Neuronal stem cell (in vitro differentiated cells): ENCODE data around the gene PNPLA7.
"Not testable (repeated sequence)": the region's sequence is repeated elsewhere in the genome, so short reads cannot be mapped to it uniquely, and the experiment has no call there.

Source experiments
- DNase-seq: peaks from one replicate; pipeline ENCODE4 v3.0.0-alpha.2; 2013; ENCODE audit warnings: low spot score
- H2AFZ ChIP-seq: one replicate; pipeline ENCODE4 v1.6.1; 2013; ENCODE audit warnings: mild to moderate bottlenecking, low read length, inconsistent platforms
- H2AK5ac ChIP-seq: 2 replicates; pipeline ENCODE4 v1.6.1; 2013; ENCODE audit warnings: low read depth, mild to moderate bottlenecking, inconsistent platforms, low read length, moderate library complexity, mixed read lengths
- H2BK120ac ChIP-seq: 2 replicates; pipeline ENCODE4 v1.6.1; 2013; ENCODE audit warnings: low read depth, mild to moderate bottlenecking, inconsistent platforms, low read length, moderate library complexity, mixed read lengths
- H2BK12ac ChIP-seq: one replicate; pipeline ENCODE4 v1.6.1; 2013; ENCODE audit warnings: low read length, inconsistent platforms
- H2BK15ac ChIP-seq: 2 replicates; pipeline ENCODE4 v1.6.1; 2013; ENCODE audit warnings: mild to moderate bottlenecking, low read length, inconsistent platforms, mixed read lengths
- H2BK5ac ChIP-seq: one replicate; pipeline ENCODE4 v1.6.1; 2013; ENCODE audit warnings: inconsistent platforms, mild to moderate bottlenecking, low read length, moderate library complexity
- H3K14ac ChIP-seq: one replicate; pipeline ENCODE4 v1.6.1; 2013; ENCODE audit warnings: low read length, inconsistent platforms
- H3K18ac ChIP-seq: 2 replicates; pipeline ENCODE4 v1.6.1; 2013; ENCODE audit warnings: low read length, inconsistent platforms
- H3K23ac ChIP-seq: 2 replicates; pipeline ENCODE4 v1.6.1; 2013; ENCODE audit warnings: low read depth, mild to moderate bottlenecking, mixed read lengths, low read length, inconsistent platforms; ENCODE audit not compliant: poor library complexity
- H3K27ac ChIP-seq: replicated peaks from 3 replicates; pipeline ENCODE4 v1.5.1; 2013; ENCODE audit warnings: low read length, inconsistent platforms
- H3K27me3 ChIP-seq, 3 experiments: 2 replicates each; pipeline ENCODE4 v1.6.1; 2013; ENCODE audit warnings: low read length in 3 of 3, mild to moderate bottlenecking in 2 of 3, inconsistent platforms in 1 of 3, low read depth in 1 of 3, mixed read lengths in 1 of 3, moderate library complexity in 1 of 3; ENCODE audit not compliant: control insufficient read depth in 3 of 3, insufficient read depth in 3 of 3
- H3K36me3 ChIP-seq, 2 donors: replicated peaks in 1 of 2; 2 replicates each; pipeline ENCODE4 v1.6.1; 2013; ENCODE audit warnings: low read length in 2 of 2; ENCODE audit not compliant: control insufficient read depth in 2 of 2, insufficient read depth in 2 of 2
- H3K4ac ChIP-seq: 2 replicates; pipeline ENCODE4 v1.6.1; 2013; ENCODE audit warnings: inconsistent platforms, mild to moderate bottlenecking, low read length, moderate library complexity
- H3K4me1 ChIP-seq, 2 donors: 1 replicate in 1 of 2; 2 replicates in 1 of 2; pipeline ENCODE4 v1.6.1; 2013; ENCODE audit warnings: low read length in 2 of 2, low read depth in 1 of 2; ENCODE audit not compliant: control insufficient read depth in 2 of 2, insufficient read depth in 1 of 2
- H3K4me2 ChIP-seq: one replicate; pipeline ENCODE4 v1.6.1; 2013; ENCODE audit warnings: mild to moderate bottlenecking, low read length, inconsistent platforms; ENCODE audit not compliant: insufficient read depth, poor library complexity, severe bottlenecking
- H3K4me3 ChIP-seq, 2 donors: 2 replicates each; pipeline ENCODE4 v1.5.1; 2013; ENCODE audit warnings: low read length in 2 of 2, mild to moderate bottlenecking in 2 of 2, inconsistent platforms in 1 of 2, moderate library complexity in 1 of 2
- H3K79me1 ChIP-seq: one replicate; pipeline ENCODE4 v1.6.1; 2013; ENCODE audit warnings: low read depth, mild to moderate bottlenecking, inconsistent platforms, low read length, moderate library complexity
- H3K9ac ChIP-seq: one replicate; pipeline ENCODE4 v1.6.1; 2013; ENCODE audit warnings: mild to moderate bottlenecking, low read depth, low read length, inconsistent platforms; ENCODE audit not compliant: poor library complexity
- H3K9me3 ChIP-seq, 2 donors: replicated peaks in 1 of 2; 2 replicates each; pipeline versions ENCODE3 to v1.6.1; 2013; ENCODE audit warnings: low read length in 2 of 2, mild to moderate bottlenecking in 2 of 2, inconsistent platforms in 1 of 2, low read depth in 1 of 2, mixed read lengths in 1 of 2, moderate library complexity in 1 of 2; ENCODE audit not compliant: control insufficient read depth in 2 of 2, insufficient read depth in 1 of 2
- H4K8ac ChIP-seq: one replicate; pipeline ENCODE4 v1.6.1; 2013; ENCODE audit warnings: low read depth, mild to moderate bottlenecking, inconsistent platforms, low read length, moderate library complexity
- H4K91ac ChIP-seq: one replicate; pipeline ENCODE4 v1.6.1; 2013; ENCODE audit warnings: low read length, low read depth, mild to moderate bottlenecking, inconsistent platforms; ENCODE audit not compliant: poor library complexity
- WGBS, 2 donors: extraction: QIAGEN DNeasy Blood & Tissue Kit; methylation state at CpG; one replicate each; pipeline ENCODE4 v1.1.7; 2013; ENCODE audit warnings: missing lambda C conversion rate in 2 of 2, mixed read lengths in 1 of 2; ENCODE audit not compliant: insufficient read length in 2 of 2, insufficient replicate concordance in 1 of 2; ENCODE audit errors: extremely low coverage in 2 of 2; 5-methylcytosine and 5-hydroxymethylcytosine counted together

Gene PNPLA7

DNA sequence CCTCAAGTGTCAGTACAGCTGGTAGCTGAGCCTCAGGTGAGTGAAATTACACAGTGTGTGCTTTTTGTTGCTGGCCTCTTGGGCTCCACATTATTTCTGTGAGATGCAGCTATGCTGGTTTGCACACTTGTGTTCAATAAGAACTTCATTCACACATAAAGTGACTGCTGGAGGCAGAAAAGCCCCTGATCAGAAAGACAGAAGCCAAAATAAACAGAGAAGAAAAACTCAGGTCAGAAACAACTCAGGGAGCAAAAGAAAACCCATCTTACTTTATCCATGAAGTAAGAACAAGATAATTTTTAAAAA, 15.1 kb downstream of the PNPLA7 start:
- no peak overlapping the region for H2BK12ac ChIP-seq
- H4K8ac ChIP-seq, result no peak overlapping the region
- no peaks in the 10 kb centered on the region for H3K27me3 ChIP-seq
- no peak overlapping the region for H3K9ac ChIP-seq
- no peak overlapping the region for H2BK120ac ChIP-seq
- no peaks in the 10 kb centered on the region for H3K79me1 ChIP-seq
- H3K4me1 ChIP-seq, result peaks cover 0 to 2% of the 10 kb centered on the region in 2 donors
- no peak overlapping the region for H3K4me2 ChIP-seq
- no peak overlapping the region for H3K4ac ChIP-seq
- H3K27ac ChIP-seq, result no peak overlapping the region
- H3K14ac ChIP-seq, result no peak overlapping the region
- no peaks in the 10 kb centered on the region for H3K9me3 ChIP-seq
- H2BK15ac ChIP-seq, result no peak overlapping the region
- no peaks in the 10 kb centered on the region for H3K36me3 ChIP-seq
- H2AK5ac ChIP-seq, result no peak overlapping the region
- no peak for DNase-seq
- peak overlapping the region; percentile 90 for H2AFZ ChIP-seq
- no peak overlapping the region for H2BK5ac ChIP-seq
- no peak overlapping the region for H3K23ac ChIP-seq
- H3K4me3 ChIP-seq, result no peak overlapping the region
- peak overlapping the region; percentile 5 for H3K18ac ChIP-seq
- H4K91ac ChIP-seq, result no peak overlapping the region

- Histone ChIP-seq H3K9ac (peak overlapping the region; percentile 39), H3K9me3 (no peaks in the 10 kb centered on the region), H3K27me3 (no peaks in the 10 kb centered on the region), H3K4me2 (no peak overlapping the region), H4K8ac (no peak overlapping the region), H3K79me1 (no peaks in the 10 kb centered on the region), H2AK5ac (no peak overlapping the region), H3K4ac (no peak overlapping the region), H3K23ac (no peak overlapping the region), H2BK120ac (no peak overlapping the region), H4K91ac (no peak overlapping the region), H3K4me3 (no peak overlapping the region), H2BK5ac (no peak overlapping the region), H2AFZ (peak overlapping the region; percentile 90), H3K36me3 (no peaks in the 10 kb centered on the region), H3K4me1 (peaks cover 0 to 2% of the 10 kb centered on the region in 2 donors), H3K14ac (peak overlapping the region; percentile 38), H3K27ac (no peak overlapping the region), H3K18ac (no peak overlapping the region), H2BK15ac (no peak overlapping the region), H2BK12ac (no peak overlapping the region)
- no peak for DNase-seq
- WGBS, 2 donors, result no CpG with 5 or more reads among the region's 19 CpGs
Measured at GRCh38 chr9:137534256-137535119, 15.7 kb downstream of the PNPLA7 start.

DNA sequence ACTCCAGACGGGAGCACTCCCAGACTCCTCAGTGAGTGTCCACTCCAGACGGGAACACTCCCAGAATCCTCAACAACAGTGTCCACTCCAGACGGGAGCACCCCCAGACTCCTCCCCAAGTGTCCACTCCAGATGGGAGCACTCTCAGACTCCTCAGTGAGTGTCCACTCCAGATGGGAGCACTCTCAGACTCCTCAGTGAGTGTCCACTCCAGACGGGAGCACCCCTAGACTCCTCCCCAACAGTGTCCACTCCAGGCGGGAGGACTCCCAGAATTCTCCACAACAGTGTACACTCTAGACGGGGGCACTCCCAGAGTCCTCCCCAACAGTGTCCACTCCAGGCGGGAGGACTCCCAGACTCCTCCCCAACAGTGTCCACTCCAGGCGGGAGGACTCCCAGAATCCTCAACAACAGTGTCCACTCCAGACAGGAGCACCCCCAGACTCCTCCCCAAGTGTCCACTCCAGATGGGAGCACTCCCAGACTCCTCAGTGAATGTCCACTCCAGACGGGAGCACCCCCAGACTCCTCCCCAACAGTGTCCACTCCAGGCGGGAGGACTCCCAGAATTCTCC, 17.2 kb downstream of the PNPLA7 start:
- H3K79me1 ChIP-seq, H3K27ac ChIP-seq, DNase-seq, H3K14ac ChIP-seq, H4K8ac ChIP-seq, H3K27me3 ChIP-seq, H3K36me3 ChIP-seq, H4K91ac ChIP-seq, H2BK5ac ChIP-seq, H3K4me3 ChIP-seq, H3K4me1 ChIP-seq, H2AK5ac ChIP-seq, H3K9ac ChIP-seq, H2BK120ac ChIP-seq, H2BK15ac ChIP-seq, H3K9me3 ChIP-seq, H3K4me2 ChIP-seq, H3K18ac ChIP-seq, H3K4ac ChIP-seq, H3K23ac ChIP-seq, H2AFZ ChIP-seq, H2BK12ac ChIP-seq: not testable (repeated sequence)
- no CpG with 5 or more reads among the region's 10 CpGs for WGBS, 2 donors

- Histone ChIP-seq H3K23ac (no peak overlapping the region), H3K79me1 (no peaks in the 10 kb centered on the region), H3K27ac (no peak overlapping the region), H3K27me3 (no peaks in the 10 kb centered on the region), H3K4me3 (no peak overlapping the region), H3K9me3 (no peaks in the 10 kb centered on the region), H3K4me1 (peaks cover 0 to 2% of the 10 kb centered on the region in 2 donors), H2BK5ac (no peak overlapping the region), H3K14ac (no peak overlapping the region), H3K4me2 (no peak overlapping the region), H3K9ac (no peak overlapping the region), H2BK120ac (no peak overlapping the region), H2AK5ac (no peak overlapping the region), H2BK15ac (no peak overlapping the region), H3K36me3 (no peaks in the 10 kb centered on the region), H2BK12ac (no peak overlapping the region), H4K91ac (no peak overlapping the region), H3K18ac (no peak overlapping the region), H3K4ac (no peak overlapping the region), H4K8ac (no peak overlapping the region), H2AFZ (no peak overlapping the region)
- no CpG with 5 or more reads among the region's 17 CpGs for WGBS, 2 donors
- DNase-seq, result no peak
Measured at GRCh38 chr9:137531099-137531765, 19.0 kb downstream of the PNPLA7 start.
